Measurements from ENCODE around the gene GTF2F1. TPM values are rescaled to one million over a fixed set of nuclear protein-coding genes. Genes with fewer than 3 reads are reported as not detected.
A peak's percentile ranks its signal among the peaks of the same experiment; 100 is the strongest.

The GTF2F1 gene
- total RNA-seq, 1 donor from 2014 or later = 42.2 TPM

DNA sequence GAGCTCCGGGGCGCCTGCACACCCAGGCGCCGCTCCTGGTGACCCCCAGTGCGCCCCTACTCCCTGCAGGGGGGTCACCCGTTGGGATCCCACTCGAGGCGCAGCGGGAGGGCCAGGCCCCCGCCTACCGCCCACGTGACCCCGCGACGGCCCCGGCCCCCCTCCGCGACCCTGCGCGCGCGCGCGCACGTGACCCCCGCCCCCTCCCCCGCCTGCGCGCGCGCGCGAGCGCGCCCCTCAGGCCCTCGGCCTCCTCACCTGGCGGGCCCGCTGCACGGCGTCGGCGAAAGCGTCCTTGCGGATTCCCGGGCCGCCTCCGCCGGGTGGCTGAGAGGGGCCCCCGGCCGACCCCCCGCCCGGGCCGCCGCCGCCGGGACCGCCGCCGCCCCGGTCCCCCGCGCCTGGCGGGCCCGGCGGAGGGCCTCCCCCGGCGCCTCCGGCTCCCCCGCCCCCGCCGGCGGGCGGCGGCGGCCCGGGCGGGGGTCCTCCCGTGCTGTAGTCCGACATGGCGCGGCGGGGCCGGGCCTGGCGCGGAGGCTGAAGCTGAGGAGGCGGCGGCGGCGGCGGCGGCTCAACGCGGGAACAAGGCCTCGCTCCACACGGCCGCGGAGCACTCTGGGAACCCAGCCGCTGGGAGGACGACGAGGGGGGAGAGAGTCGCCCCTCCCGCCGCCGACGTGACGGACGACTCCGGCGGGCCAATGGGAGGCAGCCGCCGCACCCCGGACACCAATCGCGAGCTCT is 31.4 kb upstream of the GTF2F1 start, which contains the start of gene KHSRP:
Gene KHSRP (minus strand): TSS at position 617 of the 744 bp plus-strand sequence. CDS start 110 bp downstream, at position 507.
- DNase-seq (ENCODE audit: low read depth) = no peak
- peak within 1 kb of the TSS; percentile 98 for H3K4me3 ChIP-seq (ENCODE audit: low read depth, low read length)
- TF ChIP-seq, protein P1, sequence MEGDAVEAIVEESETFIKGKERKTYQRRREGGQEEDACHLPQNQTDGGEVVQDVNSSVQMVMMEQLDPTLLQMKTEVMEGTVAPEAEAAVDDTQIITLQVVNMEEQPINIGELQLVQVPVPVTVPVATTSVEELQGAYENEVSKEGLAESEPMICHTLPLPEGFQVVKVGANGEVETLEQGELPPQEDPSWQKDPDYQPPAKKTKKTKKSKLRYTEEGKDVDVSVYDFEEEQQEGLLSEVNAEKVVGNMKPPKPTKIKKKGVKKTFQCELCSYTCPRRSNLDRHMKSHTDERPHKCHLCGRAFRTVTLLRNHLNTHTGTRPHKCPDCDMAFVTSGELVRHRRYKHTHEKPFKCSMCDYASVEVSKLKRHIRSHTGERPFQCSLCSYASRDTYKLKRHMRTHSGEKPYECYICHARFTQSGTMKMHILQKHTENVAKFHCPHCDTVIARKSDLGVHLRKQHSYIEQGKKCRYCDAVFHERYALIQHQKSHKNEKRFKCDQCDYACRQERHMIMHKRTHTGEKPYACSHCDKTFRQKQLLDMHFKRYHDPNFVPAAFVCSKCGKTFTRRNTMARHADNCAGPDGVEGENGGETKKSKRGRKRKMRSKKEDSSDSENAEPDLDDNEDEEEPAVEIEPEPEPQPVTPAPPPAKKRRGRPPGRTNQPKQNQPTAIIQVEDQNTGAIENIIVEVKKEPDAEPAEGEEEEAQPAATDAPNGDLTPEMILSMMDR (conservative IDR thresholded peaks at IDR 0.05; ENCODE audit: low read depth, low read length) = no peak

DNA sequence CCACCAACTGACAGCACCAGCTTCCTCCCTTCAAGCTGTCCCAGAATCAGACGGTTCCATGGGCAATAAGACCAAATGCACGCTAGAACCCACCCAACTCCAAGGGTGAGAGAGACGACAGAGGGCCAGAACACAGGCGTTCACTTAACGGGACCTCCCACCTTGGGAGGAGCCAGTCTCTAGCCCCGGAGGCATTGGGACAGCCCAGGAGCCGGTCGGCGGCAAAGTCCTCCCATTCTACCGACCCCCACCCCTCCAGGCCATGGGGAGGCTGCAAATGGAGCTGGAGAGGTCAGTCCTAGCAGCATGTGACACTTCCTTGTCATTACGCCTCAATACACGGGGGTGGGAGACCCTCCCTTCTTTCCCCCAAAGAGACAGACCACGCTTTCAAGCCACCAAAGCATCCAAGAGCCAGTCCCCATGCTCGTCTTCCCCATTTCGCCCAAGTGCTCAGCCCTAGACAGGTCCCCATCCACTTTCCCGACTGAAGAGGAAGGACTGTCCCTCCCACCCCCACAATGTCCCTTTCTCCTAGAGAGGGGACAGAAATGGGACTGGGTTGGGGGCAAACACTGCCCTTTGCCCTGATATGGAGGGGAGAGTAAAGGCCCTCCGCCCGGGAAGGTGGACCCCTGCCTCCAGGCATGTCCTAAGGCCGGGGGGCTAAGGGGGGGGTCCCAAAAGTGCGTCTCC is 30.7 kb upstream of the GTF2F1 start:
- TF ChIP-seq, protein P1 (conservative IDR thresholded peaks at IDR 0.05; ENCODE audit: low read depth, low read length) = no peak
- H3K4me3 ChIP-seq (ENCODE audit: low read depth, low read length) = peak overlapping the region; percentile 98
- DNase-seq (ENCODE audit: low read depth) = no peak

DNA sequence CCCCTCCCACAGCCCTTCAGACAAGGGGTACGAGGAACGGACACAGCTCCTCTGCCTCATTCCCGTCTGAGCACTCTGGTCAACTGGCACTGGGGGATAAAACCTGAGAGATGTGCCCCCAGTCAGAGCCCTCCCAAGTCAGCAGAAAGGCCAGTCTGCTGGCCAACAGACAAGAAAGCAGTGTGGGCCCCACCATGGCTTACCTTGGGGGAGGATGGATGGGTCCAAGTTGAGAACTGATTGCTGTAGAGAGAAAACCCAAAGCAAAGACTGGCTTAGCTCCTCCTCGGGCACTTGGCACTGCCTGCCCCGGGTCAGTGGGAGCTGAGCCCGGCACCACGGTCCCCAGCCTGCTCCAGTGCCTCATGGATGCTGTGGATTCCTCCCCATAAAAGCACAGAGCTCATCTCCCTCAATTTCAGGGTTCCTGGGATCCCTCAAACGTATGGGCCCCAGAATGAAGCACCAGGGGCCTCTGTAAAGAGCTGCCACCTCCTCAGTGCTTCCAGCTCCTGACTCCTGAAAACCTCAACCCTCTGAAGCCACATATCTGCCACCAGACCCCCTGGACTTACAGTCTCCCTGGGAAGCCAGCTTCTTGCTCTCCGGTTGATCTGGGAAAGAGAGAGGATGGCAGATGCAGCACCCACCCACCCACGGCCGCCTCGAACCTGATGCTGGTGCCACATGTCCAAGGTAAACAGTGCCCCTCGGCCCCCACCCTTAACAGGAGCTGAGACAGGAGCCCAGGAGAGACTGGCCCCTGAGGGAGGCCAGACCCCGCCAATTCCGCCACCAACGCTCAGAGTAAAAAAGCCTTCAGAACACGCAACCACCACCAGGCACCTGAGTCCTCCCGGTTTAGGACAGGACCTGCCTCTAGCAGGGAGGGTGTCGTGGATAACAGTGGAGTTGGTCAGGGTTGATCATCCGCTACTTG is 28.4 kb upstream of the GTF2F1 start:
- no peak overlapping the region for H3K4me3 ChIP-seq (ENCODE audit: low read depth, low read length)
- TF ChIP-seq, protein P1 (conservative IDR thresholded peaks at IDR 0.05; ENCODE audit: low read depth, low read length) = no peak
- DNase-seq (ENCODE audit: low read depth) = no peak

DNA sequence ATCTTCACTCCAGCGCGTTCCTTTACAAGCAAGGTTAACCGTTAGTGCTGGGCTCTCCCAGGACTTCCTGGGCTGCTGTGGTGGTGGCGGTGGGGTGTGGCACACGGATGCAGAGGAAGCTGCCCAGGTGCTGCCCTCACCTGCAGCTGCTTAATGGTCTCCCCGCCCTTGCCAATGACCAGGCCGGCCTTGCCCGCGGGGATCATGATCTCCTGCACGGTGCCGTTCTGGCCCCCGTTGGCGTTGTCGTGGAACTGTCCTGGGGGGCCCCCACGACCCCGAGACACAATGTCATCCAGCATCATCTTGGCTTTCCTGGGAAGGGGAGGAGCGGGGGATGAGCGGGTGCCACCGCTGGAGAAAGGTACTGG is 25.6 kb upstream of the GTF2F1 start:
- DNase-seq (ENCODE audit: low read depth) = no peak
- no peak overlapping the region for H3K4me3 ChIP-seq (ENCODE audit: low read depth, low read length)
- TF ChIP-seq, protein P1 (conservative IDR thresholded peaks at IDR 0.05; ENCODE audit: low read depth, low read length) = no peak

DNA sequence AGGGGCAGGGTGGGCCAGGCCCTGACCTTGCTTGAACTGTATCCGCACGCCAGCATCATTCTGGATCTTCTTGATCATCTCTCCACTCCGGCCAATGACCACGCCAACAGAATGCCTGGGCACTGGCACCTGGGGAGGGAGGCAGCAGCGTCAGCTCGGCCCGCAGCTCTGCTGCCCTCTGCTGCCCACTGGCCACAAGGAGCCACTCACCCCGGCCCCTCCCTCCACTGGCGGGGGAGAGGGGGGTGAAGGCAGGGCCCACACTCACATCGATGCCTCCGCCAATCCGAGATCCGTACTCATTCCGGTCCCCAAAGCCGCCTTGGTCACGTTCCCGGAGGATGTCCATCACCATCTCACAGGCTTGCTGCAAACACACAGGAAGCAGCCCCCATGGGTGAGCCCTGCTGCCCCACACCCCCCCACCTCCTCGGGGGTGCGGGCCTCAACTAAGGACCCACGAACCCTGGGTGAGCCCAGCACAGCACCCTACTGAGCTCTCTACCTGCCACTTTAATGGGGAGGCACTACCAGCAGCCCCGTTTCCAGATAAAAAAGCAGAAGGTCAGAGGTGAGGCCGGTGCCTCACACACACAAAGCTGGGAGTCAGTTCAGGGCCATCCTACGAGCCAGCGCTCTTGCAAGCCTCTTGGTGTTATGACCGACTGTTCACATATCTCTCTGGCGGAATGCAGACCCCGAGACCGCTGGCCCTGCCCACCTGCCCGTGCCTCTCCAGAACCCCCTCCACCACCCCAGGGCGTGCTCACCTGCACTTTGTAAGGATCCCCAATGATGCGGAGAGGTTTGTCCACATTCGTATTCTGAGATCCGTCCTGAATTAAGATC is 25.0 kb upstream of the GTF2F1 start:
- DNase-seq (ENCODE audit: low read depth) = no peak
- TF ChIP-seq, protein P1 (conservative IDR thresholded peaks at IDR 0.05; ENCODE audit: low read depth, low read length) = peak; percentile 58
- no peak overlapping the region for H3K4me3 ChIP-seq (ENCODE audit: low read depth, low read length)

Measured in epithelial cell of proximal tubule (primary cell).